ENCODE data around the gene B3GNT8. TPM values are rescaled to one million over a fixed set of nuclear protein-coding genes. Genes with fewer than 3 reads are reported as not detected.

Gene B3GNT8
- total RNA-seq, 2 experiments from 2014 or later = 0.58 to 1.2 TPM

- CTCF ChIA-PET = interaction anchor here (0.6 to 3.7 kb wide), 22 partner anchors 8 to 1886 kb away, joined by 3 to 39 read pairs (median 3); partner anchors contain the start of gene DMAC2
- H3K9me3 Mint-ChIP-seq = no peaks in the 10 kb centered on the region
- intact Hi-C loops (cut with DNase I, micrococcal nuclease) = loop anchor here (1.0 to 2.0 kb wide), 5 partner anchors 114 to 148 kb away; no protein-coding TSS in a partner anchor
- Histone ChIP-seq H3K4me3 (ENCODE audit: low read length) (peak overlapping the region; percentile 32), H3K4me1 (ENCODE audit: insufficient read depth, low read length) (peaks cover 20% of the 10 kb centered on the region), H3K36me3 (ENCODE audit: insufficient read depth, low read length) (no peaks in the 10 kb centered on the region), H3K27me3 (ENCODE audit: control insufficient read depth in 1 of 2, insufficient read depth in 2 of 2, low read length in 2 of 2) (peaks cover 4 to 8% of the 10 kb centered on the region in 2 experiments), H3K27ac (ENCODE audit: low read depth in 1 of 2, low read length in 2 of 2) (no peak overlapping the region), H3K9me3 (ENCODE audit: control insufficient read depth in 1 of 2, insufficient read depth in 1 of 2, low read length in 2 of 2) (no peaks in the 10 kb centered on the region)
- no peaks in the 10 kb centered on the region for H3K36me3 Mint-ChIP-seq (ENCODE audit: low read depth)
- peak; percentile 98 for TF ChIP-seq CTCF (IDR thresholded peaks at IDR 0.05)
- POLR2A ChIA-PET = interaction anchor here (0.6 to 2.2 kb wide), 8 partner anchors 9 to 1231 kb away, joined by 3 to 16 read pairs (median 4); partner anchors contain the start of gene CEACAM21
- H3K27me3 Mint-ChIP-seq = peaks cover 23% of the 10 kb centered on the region
- no peaks in the 10 kb centered on the region for H3K4me1 Mint-ChIP-seq (ENCODE audit: low read depth)
- H3K27ac Mint-ChIP-seq = no peak overlapping the region
- peak overlapping the region; percentile 73 for H3K4me3 Mint-ChIP-seq
- peak; percentile 45 to 83 (median 62) for DNase-seq
- ATAC-seq (ENCODE audit: poor library complexity) = peak; percentile 93
These were observed 22.1 kb upstream of the B3GNT8 start for GRCh38 chr19:41449079-41449864.

- CTCF ChIA-PET = interaction anchor here (2.0 to 2.6 kb wide), 4 partner anchors 8 to 147 kb away, joined by 5 to 18 read pairs (median 13); partner anchors contain the start of gene DMAC2
- intact Hi-C loops (cut with DNase I, micrococcal nuclease) = loop anchor here in 1 of 2 experiments (2.0 kb wide), 1 partner anchor 115 kb away; no protein-coding TSS in a partner anchor
- no peak for DNase-seq
- Histone ChIP-seq H3K4me3 (ENCODE audit: low read length) (no peak overlapping the region), H3K4me1 (ENCODE audit: insufficient read depth, low read length) (peaks cover 20% of the 10 kb centered on the region), H3K36me3 (ENCODE audit: insufficient read depth, low read length) (no peaks in the 10 kb centered on the region), H3K9me3 (ENCODE audit: control insufficient read depth in 1 of 2, insufficient read depth in 1 of 2, low read length in 2 of 2) (no peaks in the 10 kb centered on the region), H3K27ac (ENCODE audit: low read depth in 1 of 2, low read length in 2 of 2) (no peak overlapping the region), H3K27me3 (ENCODE audit: control insufficient read depth in 1 of 2, insufficient read depth in 2 of 2, low read length in 2 of 2) (peaks cover 4 to 8% of the 10 kb centered on the region in 2 experiments)
- no peaks in the 10 kb centered on the region for H3K36me3 Mint-ChIP-seq (ENCODE audit: low read depth)
- no peak overlapping the region for H3K4me3 Mint-ChIP-seq
- POLR2A ChIA-PET = interaction anchor here (2.1 to 2.2 kb wide), 2 partner anchors 116 to 123 kb away, joined by 7 to 16 read pairs; no protein-coding TSS in a partner anchor
- no peaks in the 10 kb centered on the region for H3K9me3 Mint-ChIP-seq
- ATAC-seq (ENCODE audit: poor library complexity) = no peak
- H3K4me1 Mint-ChIP-seq (ENCODE audit: low read depth) = no peaks in the 10 kb centered on the region
- H3K27me3 Mint-ChIP-seq = peaks cover 34% of the 10 kb centered on the region
- no peak overlapping the region for H3K27ac Mint-ChIP-seq
- TF ChIP-seq CTCF (IDR thresholded peaks at IDR 0.05) = no peak
These were observed 20.7 kb upstream of the B3GNT8 start for GRCh38 chr19:41447732-41448332.

- no peak for TF ChIP-seq CTCF (IDR thresholded peaks at IDR 0.05)
- H3K9me3 ChIP-seq (ENCODE audit: control insufficient read depth in 1 of 2, insufficient read depth in 1 of 2, low read length in 2 of 2) = no peaks in the 10 kb centered on the region
- ATAC-seq (ENCODE audit: poor library complexity) (no peak), DNase-seq (no peak)
- no peaks in the 10 kb centered on the region for H3K4me1 Mint-ChIP-seq (ENCODE audit: low read depth)
- H3K9me3 Mint-ChIP-seq = no peaks in the 10 kb centered on the region
- no peaks in the 10 kb centered on the region for H3K36me3 ChIP-seq (ENCODE audit: insufficient read depth, low read length)
- H3K27ac Mint-ChIP-seq = no peak overlapping the region
- H3K36me3 Mint-ChIP-seq (ENCODE audit: low read depth) = no peaks in the 10 kb centered on the region
- H3K4me3 Mint-ChIP-seq = no peak overlapping the region
- no peak overlapping the region for H3K27ac ChIP-seq (ENCODE audit: low read depth in 1 of 2, low read length in 2 of 2)
- no peak overlapping the region for H3K4me3 ChIP-seq (ENCODE audit: low read length)
- CTCF ChIA-PET = no interaction called here
- POLR2A ChIA-PET = no interaction called here
- intact Hi-C loops (cut with DNase I, micrococcal nuclease) = no loop called here
- H3K27me3 Mint-ChIP-seq = peaks cover 34% of the 10 kb centered on the region
- peaks cover 4 to 8% of the 10 kb centered on the region in 2 experiments for H3K27me3 ChIP-seq (ENCODE audit: control insufficient read depth in 1 of 2, insufficient read depth in 2 of 2, low read length in 2 of 2)
- H3K4me1 ChIP-seq (ENCODE audit: insufficient read depth, low read length) = peaks cover 20% of the 10 kb centered on the region
These were observed 18.4 kb upstream of the B3GNT8 start for GRCh38 chr19:41445575-41445974.

Data from CD4-positive, alpha-beta T cell (primary cell).